ENCODE results near the gene PLAAT4.
"Not testable (repeated sequence)": the region's sequence is repeated elsewhere in the genome, so short reads cannot be mapped to it uniquely, and the experiment has no call there.

Gene PLAAT4

DNA sequence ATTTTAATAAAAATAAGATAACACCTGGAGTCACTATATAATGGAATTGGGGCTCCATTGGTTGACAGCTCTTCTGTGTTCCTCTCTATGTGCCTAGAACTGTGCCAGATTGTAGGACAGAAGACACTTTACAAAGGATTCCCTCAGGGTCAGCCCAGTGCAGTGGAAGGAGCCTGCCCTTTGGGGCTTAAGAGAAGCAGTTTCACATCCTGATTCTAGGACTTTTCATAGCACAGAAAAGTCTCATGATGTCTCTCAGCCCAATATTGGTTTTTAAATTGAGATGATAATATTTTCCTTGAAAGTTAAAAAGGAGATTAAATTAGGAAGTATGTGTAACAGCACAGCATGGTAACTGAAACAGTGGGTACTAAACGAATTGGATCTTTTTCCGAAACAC lies 7.1 kb downstream of the PLAAT4 start:
- Histone ChIP-seq H3K4me3 (ENCODE audit: insufficient read length, low read depth) (no peak overlapping the region), H3K36me3 (ENCODE audit: insufficient read depth, insufficient read length, low read length) (no peaks in the 10 kb centered on the region), H3K9ac (ENCODE audit: insufficient read length, low read depth) (no peak overlapping the region), H3K4me1 (ENCODE audit: insufficient read depth, insufficient read length) (no peaks in the 10 kb centered on the region), H3K9me3 (ENCODE audit: insufficient read depth, low read length) (no peaks in the 10 kb centered on the region), H3K27me3 (ENCODE audit: insufficient read depth, insufficient read length) (no peaks in the 10 kb centered on the region)
- no peak for TF ChIP-seq YY1 (IDR thresholded peaks at IDR 0.05; ENCODE audit: insufficient read depth, insufficient read length)
- DNase-seq (ENCODE audit: low read depth, low spot score): no peak

DNA sequence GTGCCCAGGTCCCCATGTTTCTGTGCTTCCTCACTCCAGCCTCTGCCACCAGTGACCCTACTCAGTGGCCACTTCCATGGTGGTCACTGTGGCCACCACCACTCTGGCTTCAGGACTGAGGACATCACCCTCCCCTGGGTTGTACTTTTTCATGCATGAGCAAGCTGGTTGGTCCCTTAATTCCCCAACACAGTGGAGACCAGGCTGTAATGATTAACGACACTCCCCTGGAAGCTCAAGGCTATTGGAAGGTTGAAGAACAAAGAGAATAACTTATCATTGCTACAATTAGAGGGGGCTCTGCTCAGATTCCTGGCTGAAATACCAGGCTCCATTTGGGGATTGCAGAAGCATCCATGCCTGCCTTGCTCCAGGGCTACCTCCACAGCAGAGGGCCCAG lies 10.5 kb downstream of the PLAAT4 start:
- H3K4me1 ChIP-seq (ENCODE audit: insufficient read depth, insufficient read length): no peaks in the 10 kb centered on the region
- no peak overlapping the region for H3K9ac ChIP-seq (ENCODE audit: insufficient read length, low read depth)
- TF ChIP-seq ZNF274 (IDR thresholded peaks at IDR 0.05; ENCODE audit: low read depth, low read length): no peak
- H3K27me3 ChIP-seq (ENCODE audit: insufficient read depth, insufficient read length): no peaks in the 10 kb centered on the region
- H3K9me3 ChIP-seq (ENCODE audit: insufficient read depth, low read length): no peaks in the 10 kb centered on the region; the same call in 1 of the 2 replicates
- no peak for DNase-seq (ENCODE audit: low read depth, low spot score)
- H3K4me3 ChIP-seq (ENCODE audit: insufficient read length, low read depth): no peak overlapping the region
- no peaks in the 10 kb centered on the region for H3K36me3 ChIP-seq (ENCODE audit: insufficient read depth, insufficient read length, low read length)

DNA sequence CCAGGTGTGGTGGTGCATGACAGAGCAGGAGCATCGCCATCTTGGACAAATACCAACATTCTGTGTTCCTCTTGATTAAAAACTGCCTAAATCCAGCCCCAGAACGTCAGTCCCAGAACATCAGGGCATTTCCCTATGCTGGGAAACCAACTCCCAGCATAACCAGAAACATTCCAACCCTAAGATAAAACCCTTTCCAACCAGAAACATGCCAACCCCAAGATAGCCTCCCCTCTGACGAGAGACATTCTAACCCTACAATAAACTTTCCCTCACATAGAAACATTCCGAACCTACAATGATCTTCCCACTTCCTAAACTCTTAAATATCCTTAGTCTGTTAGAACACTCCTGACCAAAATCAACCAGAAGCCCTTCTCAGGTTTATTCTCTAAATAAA lies 11.6 kb downstream of the PLAAT4 start:
- no peak overlapping the region for H3K4me3 ChIP-seq (ENCODE audit: insufficient read length, low read depth)
- H3K36me3 ChIP-seq (ENCODE audit: insufficient read depth, insufficient read length, low read length): no peaks in the 10 kb centered on the region
- no peak for TF ChIP-seq YY1 (IDR thresholded peaks at IDR 0.05; ENCODE audit: insufficient read depth, insufficient read length)
- TF ChIP-seq ZNF274 (IDR thresholded peaks at IDR 0.05; ENCODE audit: low read depth, low read length): no peak
- no peak for TF ChIP-seq SUZ12 (IDR thresholded peaks at IDR 0.05; ENCODE audit: extremely low read depth, insufficient read depth, insufficient read length)
- no peak for DNase-seq (ENCODE audit: low read depth, low spot score)
- H3K9me3 ChIP-seq (ENCODE audit: insufficient read depth, low read length): no peaks in the 10 kb centered on the region; the same call in 1 of the 2 replicates
- H3K27me3 ChIP-seq (ENCODE audit: insufficient read depth, insufficient read length): no peaks in the 10 kb centered on the region
- H3K9ac ChIP-seq (ENCODE audit: insufficient read length, low read depth): no peak overlapping the region
- peaks cover 5% of the 10 kb centered on the region for H3K4me1 ChIP-seq (ENCODE audit: insufficient read depth, insufficient read length)

DNA sequence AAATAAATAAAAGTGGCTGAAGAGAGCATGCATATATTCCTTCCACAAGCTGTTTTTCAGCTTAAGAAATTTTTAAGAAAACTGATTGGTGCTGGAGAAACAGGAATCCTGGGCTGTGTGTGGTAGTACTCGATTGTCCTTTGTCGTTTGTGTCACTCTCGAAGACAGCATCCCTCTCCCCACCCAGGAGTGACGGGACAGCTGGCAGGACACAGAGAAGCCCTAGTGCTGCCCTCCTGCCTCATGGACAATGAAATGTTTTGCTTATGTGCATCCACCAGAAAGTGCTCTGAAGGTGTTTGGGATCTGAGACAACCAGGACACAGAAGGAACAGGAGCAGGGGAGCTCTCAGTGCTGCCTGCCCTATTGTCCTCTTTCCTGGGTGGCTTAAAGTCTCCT lies 12.8 kb downstream of the PLAAT4 start:
- no peak for TF ChIP-seq ZNF274 (IDR thresholded peaks at IDR 0.05; ENCODE audit: low read depth, low read length)
- TF ChIP-seq SUZ12 (IDR thresholded peaks at IDR 0.05; ENCODE audit: extremely low read depth, insufficient read depth, insufficient read length): no peak
- no peak for TF ChIP-seq YY1 (IDR thresholded peaks at IDR 0.05; ENCODE audit: insufficient read depth, insufficient read length)
- Histone ChIP-seq H3K36me3 (ENCODE audit: insufficient read depth, insufficient read length, low read length) (no peaks in the 10 kb centered on the region), H3K9me3 (ENCODE audit: insufficient read depth, low read length) (no peaks in the 10 kb centered on the region; the same call in 1 of the 2 replicates)

DNA sequence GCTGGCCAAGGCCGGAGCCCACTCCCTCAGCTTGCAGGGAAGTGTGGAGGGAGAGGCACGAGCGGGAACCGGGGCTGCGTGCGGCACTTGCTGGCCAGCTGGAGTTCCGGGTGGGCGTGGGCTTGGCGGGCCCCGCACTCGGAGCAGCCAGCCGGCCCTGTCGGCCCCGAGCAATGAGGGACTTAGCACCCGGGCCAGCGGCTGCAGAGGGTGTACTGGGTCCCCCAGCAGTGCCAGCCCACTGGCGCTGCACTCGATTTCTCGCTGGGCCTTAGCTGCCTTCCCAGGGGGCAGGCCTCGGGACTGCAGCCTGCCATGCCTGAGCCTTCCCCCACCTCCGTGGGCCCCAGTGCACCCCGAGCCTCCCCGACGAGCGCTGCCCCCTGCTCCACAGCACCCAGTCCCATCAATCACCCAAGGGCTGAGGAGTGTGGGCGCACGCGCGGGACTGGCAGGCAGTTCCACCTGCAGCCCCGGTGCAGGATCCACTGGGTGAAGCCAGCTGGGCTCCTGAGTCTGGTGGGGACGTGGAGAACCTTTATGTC lies 13.6 kb downstream of the PLAAT4 start:
- H3K4me3 ChIP-seq (ENCODE audit: insufficient read length, low read depth); H3K27me3 ChIP-seq (ENCODE audit: insufficient read depth, insufficient read length); H3K4me1 ChIP-seq (ENCODE audit: insufficient read depth, insufficient read length); H3K36me3 ChIP-seq (ENCODE audit: insufficient read depth, insufficient read length, low read length); H3K9ac ChIP-seq (ENCODE audit: insufficient read length, low read depth); H3K9me3 ChIP-seq (ENCODE audit: insufficient read depth, low read length); DNase-seq (ENCODE audit: low read depth, low spot score): not testable (repeated sequence)

More for the DNA sequence above, 12.8 kb downstream of the PLAAT4 start:
- Histone ChIP-seq H3K27me3 (ENCODE audit: insufficient read depth, insufficient read length) (no peaks in the 10 kb centered on the region), H3K4me1 (ENCODE audit: insufficient read depth, insufficient read length) (peaks cover 9% of the 10 kb centered on the region), H3K4me3 (ENCODE audit: insufficient read length, low read depth) (no peak overlapping the region), H3K9ac (ENCODE audit: insufficient read length, low read depth) (no peak overlapping the region)
- no peak for DNase-seq (ENCODE audit: low read depth, low spot score)

DNA sequence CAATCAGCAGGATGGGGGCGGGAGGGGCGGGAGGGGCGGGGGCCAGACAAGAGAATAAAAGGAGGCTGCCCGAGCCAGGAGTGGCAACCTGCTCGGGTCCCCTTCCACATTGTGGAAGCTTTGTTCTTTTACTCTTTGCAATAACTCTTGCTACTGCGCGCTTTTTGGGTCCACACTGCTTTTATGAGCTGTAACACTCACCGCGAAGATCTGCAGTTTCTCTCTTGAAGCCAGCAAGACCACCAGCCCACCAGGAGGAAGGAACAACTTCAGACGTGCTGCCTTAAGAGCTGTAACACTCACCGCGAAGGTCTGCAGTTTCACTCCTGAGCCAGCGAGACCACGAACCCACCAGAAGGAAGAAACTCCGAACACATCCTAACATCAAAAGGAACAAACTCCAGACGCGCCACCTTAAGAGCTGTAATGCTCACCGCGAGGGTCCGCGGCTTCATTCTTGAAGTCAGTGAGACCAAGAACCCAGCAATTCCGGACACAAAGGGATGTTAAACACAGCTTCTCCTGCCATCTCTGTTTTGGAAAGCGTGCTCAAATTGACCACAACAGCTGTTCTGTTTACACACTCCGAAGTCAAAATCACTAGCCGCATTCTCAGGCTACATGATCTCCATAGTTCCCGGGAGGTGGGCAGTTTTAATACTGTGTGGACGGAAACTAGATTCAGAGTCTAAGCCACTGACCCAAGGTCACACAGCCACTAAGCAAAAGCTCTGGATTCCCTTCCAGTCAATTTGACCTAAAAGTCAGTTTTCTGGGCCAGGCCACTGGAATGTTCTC lies 14.7 kb downstream of the PLAAT4 start:
- no peaks in the 10 kb centered on the region for H3K36me3 ChIP-seq (ENCODE audit: insufficient read depth, insufficient read length, low read length)
- no peaks in the 10 kb centered on the region; the same call in 1 of the 2 replicates for H3K9me3 ChIP-seq (ENCODE audit: insufficient read depth, low read length)
- H3K27me3 ChIP-seq (ENCODE audit: insufficient read depth, insufficient read length): no peaks in the 10 kb centered on the region
- peaks cover 11% of the 10 kb centered on the region for H3K4me1 ChIP-seq (ENCODE audit: insufficient read depth, insufficient read length)
- H3K4me3 ChIP-seq (ENCODE audit: insufficient read length, low read depth): no peak overlapping the region
- TF ChIP-seq SUZ12 (IDR thresholded peaks at IDR 0.05; ENCODE audit: extremely low read depth, insufficient read depth, insufficient read length) (no peak), YY1 (IDR thresholded peaks at IDR 0.05; ENCODE audit: insufficient read depth, insufficient read length) (no peak), ZNF274 (IDR thresholded peaks at IDR 0.05; ENCODE audit: low read depth, low read length) (no peak)
- H3K9ac ChIP-seq (ENCODE audit: insufficient read length, low read depth): no peak overlapping the region
- no peak for DNase-seq (ENCODE audit: low read depth, low spot score)

DNA sequence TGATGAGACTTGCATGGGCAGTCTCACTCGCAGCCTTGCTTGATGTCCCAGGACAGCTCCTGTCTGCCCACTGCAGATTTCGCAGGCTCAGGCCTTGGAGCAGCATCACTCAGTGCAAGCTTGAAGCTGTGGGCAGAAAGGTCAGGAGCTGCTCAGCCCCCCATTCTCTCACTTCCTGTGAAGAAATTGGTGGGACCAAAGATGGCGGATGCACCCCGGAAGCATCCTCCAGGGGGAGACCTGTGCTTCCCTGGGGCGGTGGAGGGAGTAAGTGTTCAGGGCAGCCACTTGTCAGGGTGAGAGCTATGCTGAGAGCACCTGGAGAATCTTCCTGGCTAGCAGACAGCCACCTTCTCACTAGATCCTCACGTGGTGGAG lies 15.3 kb downstream of the PLAAT4 start:
- H3K36me3 ChIP-seq (ENCODE audit: insufficient read depth, insufficient read length, low read length): no peaks in the 10 kb centered on the region
- H3K9ac ChIP-seq (ENCODE audit: insufficient read length, low read depth): no peak overlapping the region
- no peaks in the 10 kb centered on the region; the same call in 1 of the 2 replicates for H3K9me3 ChIP-seq (ENCODE audit: insufficient read depth, low read length)
- H3K4me3 ChIP-seq (ENCODE audit: insufficient read length, low read depth): no peak overlapping the region
- no peak for DNase-seq (ENCODE audit: low read depth, low spot score)
- no peaks in the 10 kb centered on the region for H3K27me3 ChIP-seq (ENCODE audit: insufficient read depth, insufficient read length)
- peaks cover 13% of the 10 kb centered on the region for H3K4me1 ChIP-seq (ENCODE audit: insufficient read depth, insufficient read length)
- TF ChIP-seq ZNF274 (IDR thresholded peaks at IDR 0.05; ENCODE audit: low read depth, low read length): no peak
- no peak for TF ChIP-seq YY1 (IDR thresholded peaks at IDR 0.05; ENCODE audit: insufficient read depth, insufficient read length)
- TF ChIP-seq SUZ12 (IDR thresholded peaks at IDR 0.05; ENCODE audit: extremely low read depth, insufficient read depth, insufficient read length): no peak

Measured in NT2/D1 (cell line).